ENCODE data around the gene USP5. TPM values are rescaled to one million over a fixed set of nuclear protein-coding genes. Genes with fewer than 3 reads are reported as not detected.
A peak's percentile ranks its signal among the peaks of the same experiment; 100 is the strongest.
"Not testable (repeated sequence)": the region's sequence is repeated elsewhere in the genome, so short reads cannot be mapped to it uniquely, and the experiment has no call there.

USP5 gene
- total RNA-seq, 1 donor from 2014 or later: 110 TPM

- ChIA-PET POLR2A (interaction anchor here (0.6 to 3.3 kb wide), 2 partner anchors 12 to 1027 kb away, joined by 5 to 19 read pairs; no protein-coding TSS in a partner anchor), CTCF (interaction anchor here (2.2 kb wide), 1 partner anchor 31 kb away, joined by 7 read pairs; the partner anchor contains the start of gene SPSB2)
- intact Hi-C loops (cut with micrococcal nuclease): loop anchor here (1.0 kb wide), 6 partner anchors 11 to 286 kb away; partner anchors contain the start of genes ENO2, PEX5, SPSB2 and USP5
- Mint-ChIP-seq H3K4me1 (peaks cover 8% of the 10 kb centered on the region), H3K27ac (no peak overlapping the region), H3K9me3 (no peaks in the 10 kb centered on the region), H3K27me3 (no peaks in the 10 kb centered on the region), H3K4me3 (no peak overlapping the region), H3K36me3 (ENCODE audit: low read depth) (no peaks in the 10 kb centered on the region)
- DNase-seq (no peak), ATAC-seq (ENCODE audit: low read depth) (no peak)
- no peak for TF ChIP-seq CTCF (IDR thresholded peaks at IDR 0.05)
These were observed 51.8 kb downstream of the USP5 start for GRCh38 chr12:6903722-6904121.

GRCh38 chr12:6904280-6905276 lies 52.6 kb downstream of the USP5 start, which contains the start of gene LRRC23:
Gene LRRC23 (plus strand): TSS chr12:6904822. CDS start chr12:6905634, 812 bp downstream.
- intact Hi-C loops (cut with micrococcal nuclease): loop anchor here (1.0 kb wide), 6 partner anchors 10 to 285 kb away; partner anchors contain the start of genes ENO2, PEX5, SPSB2 and USP5
- no peaks in the 10 kb centered on the region for H3K27me3 Mint-ChIP-seq
- no peaks in the 10 kb centered on the region for H3K36me3 Mint-ChIP-seq (ENCODE audit: low read depth)
- H3K9me3 Mint-ChIP-seq: no peaks in the 10 kb centered on the region
- no peak within 1 kb of the TSS for H3K4me3 Mint-ChIP-seq
- ChIA-PET CTCF (interaction anchor here (0.7 to 2.2 kb wide), 4 partner anchors 10 to 32 kb away, joined by 3 to 7 read pairs (median 3); partner anchors contain the start of genes ENO2 and SPSB2), POLR2A (interaction anchor here (0.6 to 3.3 kb wide), 8 partner anchors 10 to 1026 kb away, joined by 5 to 19 read pairs (median 7); partner anchors contain the start of genes ATN1, ENO2, MLF2 and SPSB2)
- ATAC-seq (ENCODE audit: low read depth): peak; percentile 98
- DNase-seq: peak; percentile 87
- H3K4me1 Mint-ChIP-seq: peaks cover 6% of the 10 kb centered on the region
- no peak for TF ChIP-seq CTCF (IDR thresholded peaks at IDR 0.05)
- H3K27ac Mint-ChIP-seq: no peak within 1 kb of the TSS

GRCh38 chr12:6905414-6906040 lies 53.6 kb downstream of the USP5 start:
- no peak overlapping the region for H3K27ac Mint-ChIP-seq
- H3K36me3 Mint-ChIP-seq (ENCODE audit: low read depth): no peaks in the 10 kb centered on the region
- H3K4me3 Mint-ChIP-seq: no peak overlapping the region
- no peaks in the 10 kb centered on the region for H3K9me3 Mint-ChIP-seq
- DNase-seq: no peak
- ChIA-PET CTCF (interaction anchor here (0.6 to 2.2 kb wide), 6 partner anchors 9 to 36 kb away, joined by 3 to 7 read pairs (median 3); partner anchors contain the start of genes ENO2 and SPSB2), POLR2A (interaction anchor here (1.2 to 3.3 kb wide), 7 partner anchors 9 to 152 kb away, joined by 5 to 19 read pairs (median 7); partner anchors contain the start of genes ATN1, ENO2, MLF2 and SPSB2)
- intact Hi-C loops (cut with micrococcal nuclease): no loop called here
- no peak for TF ChIP-seq CTCF (IDR thresholded peaks at IDR 0.05)
- no peak for ATAC-seq (ENCODE audit: low read depth)
- H3K27me3 Mint-ChIP-seq: no peaks in the 10 kb centered on the region
- no peaks in the 10 kb centered on the region for H3K4me1 Mint-ChIP-seq

- DNase-seq; H3K9me3 Mint-ChIP-seq; H3K27ac Mint-ChIP-seq; H3K4me1 Mint-ChIP-seq; H3K36me3 Mint-ChIP-seq (ENCODE audit: low read depth); H3K27me3 Mint-ChIP-seq; H3K4me3 Mint-ChIP-seq; ATAC-seq (ENCODE audit: low read depth); intact Hi-C loops (cut with micrococcal nuclease): not testable (repeated sequence)
- ChIA-PET POLR2A (interaction anchor here (0.6 to 2.3 kb wide), 7 partner anchors 10 to 60 kb away, joined by 3 to 14 read pairs (median 4); partner anchors contain the start of genes C12orf57 and RNU7-1), CTCF (interaction anchor here (1.5 kb wide), 1 partner anchor 36 kb away, joined by 8 read pairs; the partner anchor contains the start of gene SPSB2)
These were observed 56.2 kb downstream of the USP5 start for GRCh38 chr12:6908141-6908540.

Measured in activated B cell treated with CpG ODN at 0.5 μM for 24 hours (primary cell).